ENCODE results near the gene SPTLC3.

SPTLC3 gene

DNA sequence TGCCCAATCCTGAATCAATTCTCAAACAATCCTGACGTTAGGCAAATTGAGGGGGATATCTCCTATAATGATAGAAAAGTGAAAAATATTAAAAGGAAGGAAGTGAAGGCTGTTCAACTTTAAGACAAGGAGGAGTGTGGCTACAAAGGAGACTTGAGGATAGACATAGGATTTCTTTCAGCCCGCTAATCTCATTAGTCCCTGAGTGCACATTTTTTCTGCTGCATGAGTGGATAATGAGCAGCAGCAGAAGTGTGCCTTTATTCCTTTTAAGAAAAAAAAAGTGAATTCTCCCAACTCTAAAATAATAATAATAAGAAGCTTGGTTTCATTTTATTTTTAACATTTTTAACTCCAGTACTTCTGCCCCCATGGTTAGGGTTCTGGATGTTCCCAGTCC, 102.0 kb downstream of the SPTLC3 start:
- no peak for TF ChIP-seq SIN3A (IDR thresholded peaks at IDR 0.05; ENCODE audit: borderline replicate concordance, insufficient read depth, low read length)
- no peak for TF ChIP-seq REST (IDR thresholded peaks at IDR 0.05; ENCODE audit: insufficient read depth in 1 of 2, low read depth in 2 of 2, low read length in 2 of 2)
- TF ChIP-seq FOXP2 (optimal IDR thresholded peaks at IDR 0.05; ENCODE audit: borderline replicate concordance, extremely low read depth, extremely low read length, insufficient read depth), result no peak
- no peak for TF ChIP-seq POLR2AphosphoS5 (IDR thresholded peaks at IDR 0.05; ENCODE audit: low read depth, low read length)
- no peak for TF ChIP-seq TAF1 (IDR thresholded peaks at IDR 0.05; ENCODE audit: borderline replicate concordance, insufficient read depth, low read length)

GRCh38 chr20:13111249-13111911, 102.6 kb downstream of the SPTLC3 start:
- TF ChIP-seq TAF1 (IDR thresholded peaks at IDR 0.05; ENCODE audit: borderline replicate concordance, insufficient read depth, low read length) (no peak), POLR2AphosphoS5 (IDR thresholded peaks at IDR 0.05; ENCODE audit: low read depth, low read length) (no peak), FOXP2 (optimal IDR thresholded peaks at IDR 0.05; ENCODE audit: borderline replicate concordance, extremely low read depth, extremely low read length, insufficient read depth) (no peak), SIN3A (IDR thresholded peaks at IDR 0.05; ENCODE audit: borderline replicate concordance, insufficient read depth, low read length) (no peak)

DNA sequence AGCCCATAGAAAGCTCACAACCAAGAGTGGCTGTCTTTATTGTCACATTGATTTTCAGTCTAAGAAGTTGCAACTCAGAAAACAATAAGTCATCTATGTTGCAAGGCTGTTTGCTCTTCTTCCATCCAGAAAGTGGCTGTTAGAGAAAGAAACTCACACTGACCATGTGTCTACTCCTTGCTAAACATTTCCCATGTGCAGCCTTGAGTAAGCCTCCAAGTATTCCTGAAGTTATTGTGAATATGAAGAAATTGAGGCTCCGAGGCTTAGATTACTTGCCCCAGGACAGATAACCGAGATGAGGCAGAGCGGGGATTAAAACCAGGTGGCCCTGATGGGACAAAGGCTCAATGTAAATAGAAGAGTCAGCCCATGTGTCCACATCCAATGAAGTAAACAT, 105.0 kb downstream of the SPTLC3 start:
- TF ChIP-seq FOXP2 (optimal IDR thresholded peaks at IDR 0.05; ENCODE audit: borderline replicate concordance, extremely low read depth, extremely low read length, insufficient read depth), result no peak

- no peak for TF ChIP-seq POLR2AphosphoS5 (IDR thresholded peaks at IDR 0.05; ENCODE audit: low read depth, low read length)
- TF ChIP-seq SIN3A (IDR thresholded peaks at IDR 0.05; ENCODE audit: borderline replicate concordance, insufficient read depth, low read length), result no peak
- no peak for TF ChIP-seq FOXP2 (optimal IDR thresholded peaks at IDR 0.05; ENCODE audit: borderline replicate concordance, extremely low read depth, extremely low read length, insufficient read depth)
- TF ChIP-seq TAF1 (IDR thresholded peaks at IDR 0.05; ENCODE audit: borderline replicate concordance, insufficient read depth, low read length), result no peak
- TF ChIP-seq REST (IDR thresholded peaks at IDR 0.05; ENCODE audit: insufficient read depth in 1 of 2, low read depth in 2 of 2, low read length in 2 of 2), result no peak
Measured at GRCh38 chr20:13117200-13117599, 108.4 kb downstream of the SPTLC3 start.

- no peak for TF ChIP-seq FOXP2 (optimal IDR thresholded peaks at IDR 0.05; ENCODE audit: borderline replicate concordance, extremely low read depth, extremely low read length, insufficient read depth)
- no peak for TF ChIP-seq POLR2AphosphoS5 (IDR thresholded peaks at IDR 0.05; ENCODE audit: low read depth, low read length)
- no peak for TF ChIP-seq SIN3A (IDR thresholded peaks at IDR 0.05; ENCODE audit: borderline replicate concordance, insufficient read depth, low read length)
- TF ChIP-seq TAF1 (IDR thresholded peaks at IDR 0.05; ENCODE audit: borderline replicate concordance, insufficient read depth, low read length), result no peak
- no peak for TF ChIP-seq REST (IDR thresholded peaks at IDR 0.05; ENCODE audit: insufficient read depth in 1 of 2, low read depth in 2 of 2, low read length in 2 of 2)
Measured at GRCh38 chr20:13118676-13119075, 109.9 kb downstream of the SPTLC3 start.

DNA sequence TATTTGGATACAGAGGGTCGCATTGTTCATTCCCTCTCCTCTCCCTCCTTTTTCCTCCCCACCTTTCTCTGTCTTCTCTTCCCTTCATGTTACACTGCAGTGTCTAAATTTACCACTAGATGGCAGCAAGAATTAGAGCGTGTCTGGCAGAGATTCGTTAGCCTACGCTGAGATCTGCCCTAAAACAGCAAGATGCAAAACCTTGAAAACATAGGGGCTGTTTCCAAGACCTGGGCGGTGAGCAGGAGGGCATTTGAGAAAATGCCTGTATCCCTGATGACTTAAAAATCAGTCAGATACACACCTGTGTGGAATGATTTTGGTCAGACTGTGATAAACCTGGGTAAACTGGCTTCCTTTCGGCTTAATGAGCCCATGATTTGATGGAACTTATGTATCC, 110.8 kb downstream of the SPTLC3 start:
- TF ChIP-seq REST (IDR thresholded peaks at IDR 0.05; ENCODE audit: insufficient read depth in 1 of 2, low read depth in 2 of 2, low read length in 2 of 2) (no peak), FOXP2 (optimal IDR thresholded peaks at IDR 0.05; ENCODE audit: borderline replicate concordance, extremely low read depth, extremely low read length, insufficient read depth) (no peak), POLR2AphosphoS5 (IDR thresholded peaks at IDR 0.05; ENCODE audit: low read depth, low read length) (no peak)

Data from PFSK-1 (cell line).